22Rv1 (cell line): Measurements from ENCODE around the gene PSMB1.

Source experiments
- ZFX ChIP-seq: fragments of 450-650 bp; IDR thresholded peaks from 2 replicates; pipeline ENCODE4 v1.6.1; 2017; ENCODE audit warnings: antibody characterized with exemption, borderline replicate concordance
- TF ChIP-seq, protein P1 (sequence below): fragments of 450-650 bp; IDR thresholded peaks from 2 replicates; pipeline ENCODE4 v1.5.1; 2017; ENCODE audit warnings: mild to moderate bottlenecking

- TF ChIP-seq, protein P1, sequence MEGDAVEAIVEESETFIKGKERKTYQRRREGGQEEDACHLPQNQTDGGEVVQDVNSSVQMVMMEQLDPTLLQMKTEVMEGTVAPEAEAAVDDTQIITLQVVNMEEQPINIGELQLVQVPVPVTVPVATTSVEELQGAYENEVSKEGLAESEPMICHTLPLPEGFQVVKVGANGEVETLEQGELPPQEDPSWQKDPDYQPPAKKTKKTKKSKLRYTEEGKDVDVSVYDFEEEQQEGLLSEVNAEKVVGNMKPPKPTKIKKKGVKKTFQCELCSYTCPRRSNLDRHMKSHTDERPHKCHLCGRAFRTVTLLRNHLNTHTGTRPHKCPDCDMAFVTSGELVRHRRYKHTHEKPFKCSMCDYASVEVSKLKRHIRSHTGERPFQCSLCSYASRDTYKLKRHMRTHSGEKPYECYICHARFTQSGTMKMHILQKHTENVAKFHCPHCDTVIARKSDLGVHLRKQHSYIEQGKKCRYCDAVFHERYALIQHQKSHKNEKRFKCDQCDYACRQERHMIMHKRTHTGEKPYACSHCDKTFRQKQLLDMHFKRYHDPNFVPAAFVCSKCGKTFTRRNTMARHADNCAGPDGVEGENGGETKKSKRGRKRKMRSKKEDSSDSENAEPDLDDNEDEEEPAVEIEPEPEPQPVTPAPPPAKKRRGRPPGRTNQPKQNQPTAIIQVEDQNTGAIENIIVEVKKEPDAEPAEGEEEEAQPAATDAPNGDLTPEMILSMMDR, result no peak
- no peak for TF ChIP-seq ZFX
Observed at GRCh38 chr6:170545405-170545804, 7.7 kb downstream of the PSMB1 start.
